Liver (tissue), 9 donors: Measurements from ENCODE around the gene ADAMTS16. TPM values are rescaled to one million over a fixed set of nuclear protein-coding genes. Genes with fewer than 3 reads are reported as not detected.
A peak's percentile ranks its signal among the peaks of the same experiment; 100 is the strongest.

Source experiments
- DNase-seq: peaks from one replicate; pipeline ENCODE4 v3.0.0-alpha.2; 2017; ENCODE audit warnings: low spot score
- H3K27ac ChIP-seq, 2 donors: one replicate each; pipeline ENCODE4 v1.7.0; 2013; ENCODE audit warnings: inconsistent platforms in 2 of 2, low read length in 2 of 2, control low read depth in 1 of 2, low read depth in 1 of 2, mild to moderate bottlenecking in 1 of 2
- H3K27me3 ChIP-seq, 4 donors: one replicate each; pipeline versions ENCODE4 v1.6.1 to v1.7.0; 2013; ENCODE audit warnings: low read length in 3 of 4, inconsistent platforms in 1 of 4, mild to moderate bottlenecking in 1 of 4, moderate library complexity in 1 of 4; ENCODE audit not compliant: control insufficient read depth in 4 of 4, insufficient read depth in 4 of 4
- H3K36me3 ChIP-seq, 4 donors: one replicate each; pipeline versions ENCODE4 v1.6.1 to v1.7.0; 2013; ENCODE audit warnings: low read length in 3 of 4, mild to moderate bottlenecking in 3 of 4, low read depth in 1 of 4, moderate library complexity in 1 of 4; ENCODE audit not compliant: control insufficient read depth in 4 of 4, insufficient read depth in 3 of 4
- H3K4me1 ChIP-seq, 4 donors: one replicate each; pipeline versions ENCODE4 v1.6.1 to v1.7.0; 2013; ENCODE audit warnings: low read length in 3 of 4, mild to moderate bottlenecking in 3 of 4, moderate library complexity in 1 of 4; ENCODE audit not compliant: control insufficient read depth in 4 of 4, insufficient read depth in 4 of 4
- H3K4me3 ChIP-seq, 3 donors: one replicate each; pipeline versions ENCODE4 v1.6.1 to v1.7.0; 2013; ENCODE audit warnings: low read length in 3 of 3, control low read depth in 1 of 3, low read depth in 1 of 3, mild to moderate bottlenecking in 1 of 3
- H3K9ac ChIP-seq, 2 donors: one replicate each; pipeline ENCODE4 v1.7.0; 2013; ENCODE audit warnings: low read length in 2 of 2, mild to moderate bottlenecking in 2 of 2, moderate library complexity in 2 of 2, control low read depth in 1 of 2, low read depth in 1 of 2
- H3K9me3 ChIP-seq, 4 donors: one replicate each; pipeline versions ENCODE4 v1.6.1 to v1.7.0; 2013; ENCODE audit warnings: low read length in 3 of 4; ENCODE audit not compliant: control insufficient read depth in 4 of 4
- FOXA2 ChIP-seq: IDR thresholded peaks from 2 replicates; pipeline ENCODE4 v1.6.1; 2016; ENCODE audit warnings: antibody characterized with exemption
- GABPA ChIP-seq, 2 donors: IDR thresholded peaks in 1 of 2; conservative IDR thresholded peaks in 1 of 2; 2 replicates each; pipeline ENCODE4 v1.6.1; 2016; ENCODE audit warnings: antibody characterized with exemption in 2 of 2, mild to moderate bottlenecking in 1 of 2, moderate library complexity in 1 of 2
- HNF4A ChIP-seq, 2 donors: conservative IDR thresholded peaks; 2 replicates each; pipeline ENCODE4 v1.6.1; 2016; ENCODE audit warnings: antibody characterized with exemption in 2 of 2, mild to moderate bottlenecking in 2 of 2
- HNF4G ChIP-seq: IDR thresholded peaks from 2 replicates; pipeline ENCODE4 v1.6.1; 2016; ENCODE audit warnings: antibody characterized with exemption
- JUND ChIP-seq, 2 donors: IDR thresholded peaks; 2 replicates each; pipeline ENCODE4 v1.6.1; 2016; ENCODE audit warnings: antibody characterized with exemption in 2 of 2
- NR2F2 ChIP-seq: IDR thresholded peaks from 2 replicates; pipeline ENCODE4 v1.6.1; 2016; ENCODE audit warnings: antibody characterized with exemption
- RAD21 ChIP-seq, 2 donors: IDR thresholded peaks; 2 replicates each; pipeline ENCODE4 v1.6.1; 2016; ENCODE audit warnings: antibody characterized with exemption in 2 of 2, mild to moderate bottlenecking in 2 of 2
- RXRA ChIP-seq, 2 donors: IDR thresholded peaks; 2 replicates each; pipeline ENCODE4 v1.6.1; 2017 to 2018; ENCODE audit warnings: antibody characterized with exemption in 2 of 2, mild to moderate bottlenecking in 1 of 2
- SP1 ChIP-seq: IDR thresholded peaks from 2 replicates; pipeline ENCODE4 v1.6.1; 2018; ENCODE audit warnings: antibody characterized with exemption, mild to moderate bottlenecking
- TAF1 ChIP-seq: conservative IDR thresholded peaks from 2 replicates; pipeline ENCODE4 v1.6.1; 2016; ENCODE audit warnings: antibody characterized with exemption, mild to moderate bottlenecking
- YY1 ChIP-seq: IDR thresholded peaks from 2 replicates; pipeline ENCODE4 v1.6.1; 2016; ENCODE audit warnings: antibody characterized with exemption, mild to moderate bottlenecking
- WGBS: extraction: QIAGEN DNeasy Blood & Tissue Kit; methylation state at CpG from one replicate; pipeline ENCODE4 v1.1.7; 2013; 5-methylcytosine and 5-hydroxymethylcytosine counted together
- polyA plus RNA-seq, 2 donors: library from polyadenylated mRNA; stranded (reverse) in 1 of 2; unstranded in 1 of 2; fragments of 200-250 nt in 1 of 2; fragments of >200 nt in 1 of 2; fragmentation: Nextera tagmentation in 1 of 2; extraction: Ambion mirVana in 1 of 2; gene quantifications; one replicate each; pipeline versions ENCODE4 v1.2.1 to v1.2.3, GENCODE V29; 2013 to 2015
- total RNA-seq, 2 donors: library from RNA; depleted of rRNA; stranded (reverse); fragments of >200 nt; gene quantifications; one replicate each; pipeline ENCODE4 v1.2.3, GENCODE V29; 2014
- TF ChIP-seq, protein P1 (sequence below): IDR thresholded peaks from 2 replicates; pipeline ENCODE4 v1.6.1; 2016; ENCODE audit warnings: antibody characterized with exemption
- TF ChIP-seq, protein P2 (sequence below): IDR thresholded peaks from 2 replicates; pipeline ENCODE4 v1.6.1; 2016; ENCODE audit warnings: antibody characterized with exemption
- TF ChIP-seq, protein P3 (sequence below): IDR thresholded peaks from 2 replicates; pipeline ENCODE4 v1.6.1; 2016; ENCODE audit warnings: antibody characterized with exemption
- TF ChIP-seq, protein P4 (sequence below): fragments of 150-350 bp; IDR thresholded peaks from 2 replicates; pipeline ENCODE4 v1.5.1; 2017; ENCODE audit warnings: improper control_type of control experiment, low read depth, low read length; ENCODE audit not compliant: missing input control
- donor health status: healthy.
- donor health status: healthy.
- donor health status: healthy.
- donor health status: healthy.
- donor health status: healthy.

ADAMTS16 gene
- total and polyA plus RNA-seq, 4 donors, result under 0.01 to 0.84 TPM; not detected in 2

DNA sequence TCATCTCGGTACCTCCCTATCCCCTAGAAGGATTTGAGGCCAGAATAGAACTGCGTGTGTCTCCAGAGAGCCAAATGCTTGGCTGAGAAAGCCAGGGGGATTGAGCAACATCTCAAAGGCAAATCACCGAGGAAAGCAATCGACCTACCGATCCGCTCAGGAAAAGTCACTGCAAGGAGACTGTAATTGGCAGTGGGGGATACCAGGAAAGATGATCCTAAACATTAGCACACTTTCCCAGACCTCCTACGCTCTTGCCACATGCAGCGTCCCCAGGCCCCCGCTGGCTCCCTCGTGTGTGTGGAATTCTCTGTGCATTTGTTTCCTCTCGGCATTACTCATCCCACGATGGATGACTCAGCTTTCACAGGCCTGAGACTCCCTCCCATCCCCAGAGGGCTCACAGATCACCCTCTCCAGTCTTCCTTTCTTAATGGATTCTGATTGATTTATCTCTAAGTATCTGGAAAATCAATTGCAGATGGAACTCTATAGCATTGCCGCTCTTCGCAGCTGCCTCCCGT is 200.1 kb downstream of the ADAMTS16 start:
- no peak overlapping the region for H3K27ac ChIP-seq

DNA sequence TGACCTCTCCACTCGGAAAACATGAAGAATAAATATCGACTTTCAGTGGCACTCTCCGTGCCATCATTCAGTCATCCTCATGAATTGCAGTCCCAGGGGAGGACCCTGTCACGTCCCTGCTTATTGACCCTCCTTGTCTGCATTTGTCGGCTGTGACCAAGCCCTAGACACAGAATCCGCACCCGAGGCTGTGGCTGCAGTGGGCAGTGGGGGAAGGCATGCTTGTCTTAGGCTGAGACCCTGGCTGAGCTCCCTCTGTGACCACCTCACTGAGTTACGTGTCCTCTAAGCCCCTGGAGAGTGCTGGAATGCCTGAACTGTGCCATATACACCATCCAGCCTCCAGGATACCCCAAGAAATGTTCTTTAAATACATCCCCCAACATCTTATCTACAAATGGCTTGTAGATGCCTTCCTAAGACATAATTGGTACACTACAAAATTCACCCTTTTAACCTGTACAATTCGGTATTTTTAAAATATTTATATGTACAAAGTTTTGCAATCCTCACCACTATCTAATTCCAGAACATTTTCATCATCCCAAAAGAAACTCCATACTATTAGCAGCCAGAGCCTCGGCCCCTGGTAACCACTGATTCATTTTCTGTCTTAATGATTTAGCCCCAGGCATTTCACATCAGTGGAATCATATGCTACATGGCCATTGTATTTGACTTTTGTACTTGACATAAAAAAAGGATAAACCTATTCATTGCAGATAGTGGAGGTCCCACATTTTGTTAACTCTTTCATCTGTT is 201.6 kb downstream of the ADAMTS16 start:
- WGBS, result 92% methylated on average over 10 of the region's 10 CpGs
- Histone ChIP-seq H3K4me3 (no peak overlapping the region), H3K27me3 (no peaks in the 10 kb centered on the region), H3K36me3 (no peaks in the 10 kb centered on the region), H3K27ac (no peak overlapping the region), H3K9me3 (peaks cover 0 to 2% (median 0%) of the 10 kb centered on the region in 4 donors), H3K4me1 (no peaks in the 10 kb centered on the region), H3K9ac (no peak overlapping the region)
- TF ChIP-seq RXRA (IDR thresholded peaks at IDR 0.05), result no peak
- no peak for DNase-seq

More for the DNA sequence above, 200.1 kb downstream of the ADAMTS16 start:
- WGBS, result 81% methylated on average over 15 of the region's 15 CpGs
- peaks cover 0 to 7% (median 5%) of the 10 kb centered on the region in 4 donors for H3K4me1 ChIP-seq
- no peaks in the 10 kb centered on the region for H3K36me3 ChIP-seq
- peak in 1 of 2 donors; percentile 8 for TF ChIP-seq RAD21 (IDR thresholded peaks at IDR 0.05)
- no peak for TF ChIP-seq NR2F2
- no peak for DNase-seq
- no peaks in the 10 kb centered on the region for H3K27me3 ChIP-seq
- H3K9ac ChIP-seq, result no peak overlapping the region
- H3K9me3 ChIP-seq, result peaks cover 0 to 2% (median 0%) of the 10 kb centered on the region in 4 donors
- no peak overlapping the region for H3K4me3 ChIP-seq

DNA sequence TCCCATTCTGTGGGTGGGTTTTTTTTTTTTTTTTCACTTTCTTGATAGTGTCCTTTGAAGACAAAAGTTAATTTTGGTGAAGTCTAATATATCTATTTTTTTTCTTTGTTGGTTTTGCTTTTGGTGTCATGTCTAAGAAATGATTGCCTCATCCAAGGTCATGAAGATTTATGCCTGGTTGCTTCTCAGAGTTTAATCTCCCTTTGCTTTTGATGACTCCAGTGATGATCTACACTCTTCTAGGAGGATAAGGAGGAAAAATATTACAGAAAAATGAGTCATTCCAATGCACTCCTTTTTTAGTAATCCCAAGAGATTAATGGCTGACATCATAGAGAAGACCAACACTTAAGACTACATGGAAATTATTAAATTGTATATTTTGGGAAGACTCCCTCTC is 202.7 kb downstream of the ADAMTS16 start:
- DNase-seq, result no peak
- Histone ChIP-seq H3K9ac (no peak overlapping the region), H3K4me1 (no peaks in the 10 kb centered on the region), H3K27me3 (no peaks in the 10 kb centered on the region), H3K9me3 (no peaks in the 10 kb centered on the region), H3K4me3 (no peak overlapping the region), H3K27ac (no peak overlapping the region), H3K36me3 (no peaks in the 10 kb centered on the region)
- no peak for TF ChIP-seq SP1
- TF ChIP-seq, protein P1, sequence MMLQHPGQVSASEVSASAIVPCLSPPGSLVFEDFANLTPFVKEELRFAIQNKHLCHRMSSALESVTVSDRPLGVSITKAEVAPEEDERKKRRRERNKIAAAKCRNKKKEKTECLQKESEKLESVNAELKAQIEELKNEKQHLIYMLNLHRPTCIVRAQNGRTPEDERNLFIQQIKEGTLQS, result no peak
- no peak for TF ChIP-seq TAF1
- no peak for TF ChIP-seq RAD21 (IDR thresholded peaks at IDR 0.05)
- no peak for TF ChIP-seq NR2F2
- TF ChIP-seq, protein P2, sequence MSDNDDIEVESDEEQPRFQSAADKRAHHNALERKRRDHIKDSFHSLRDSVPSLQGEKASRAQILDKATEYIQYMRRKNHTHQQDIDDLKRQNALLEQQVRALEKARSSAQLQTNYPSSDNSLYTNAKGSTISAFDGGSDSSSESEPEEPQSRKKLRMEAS, result no peak
- TF ChIP-seq RXRA (IDR thresholded peaks at IDR 0.05), result no peak
- TF ChIP-seq YY1, result no peak
- TF ChIP-seq, protein P3, sequence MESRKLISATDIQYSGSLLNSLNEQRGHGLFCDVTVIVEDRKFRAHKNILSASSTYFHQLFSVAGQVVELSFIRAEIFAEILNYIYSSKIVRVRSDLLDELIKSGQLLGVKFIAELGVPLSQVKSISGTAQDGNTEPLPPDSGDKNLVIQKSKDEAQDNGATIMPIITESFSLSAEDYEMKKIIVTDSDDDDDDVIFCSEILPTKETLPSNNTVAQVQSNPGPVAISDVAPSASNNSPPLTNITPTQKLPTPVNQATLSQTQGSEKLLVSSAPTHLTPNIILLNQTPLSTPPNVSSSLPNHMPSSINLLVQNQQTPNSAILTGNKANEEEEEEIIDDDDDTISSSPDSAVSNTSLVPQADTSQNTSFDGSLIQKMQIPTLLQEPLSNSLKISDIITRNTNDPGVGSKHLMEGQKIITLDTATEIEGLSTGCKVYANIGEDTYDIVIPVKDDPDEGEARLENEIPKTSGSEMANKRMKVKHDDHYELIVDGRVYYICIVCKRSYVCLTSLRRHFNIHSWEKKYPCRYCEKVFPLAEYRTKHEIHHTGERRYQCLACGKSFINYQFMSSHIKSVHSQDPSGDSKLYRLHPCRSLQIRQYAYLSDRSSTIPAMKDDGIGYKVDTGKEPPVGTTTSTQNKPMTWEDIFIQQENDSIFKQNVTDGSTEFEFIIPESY, result no peak
- TF ChIP-seq GABPA (IDR thresholded peaks at IDR 0.05 in 1 of 2, conservative IDR thresholded peaks at IDR 0.05 in 1 of 2), result no peak
- TF ChIP-seq JUND (IDR thresholded peaks at IDR 0.05), result no peak
- no peak for TF ChIP-seq FOXA2
- no peak for TF ChIP-seq HNF4A (conservative IDR thresholded peaks at IDR 0.05)
- TF ChIP-seq HNF4G, result no peak
- TF ChIP-seq, protein P4, sequence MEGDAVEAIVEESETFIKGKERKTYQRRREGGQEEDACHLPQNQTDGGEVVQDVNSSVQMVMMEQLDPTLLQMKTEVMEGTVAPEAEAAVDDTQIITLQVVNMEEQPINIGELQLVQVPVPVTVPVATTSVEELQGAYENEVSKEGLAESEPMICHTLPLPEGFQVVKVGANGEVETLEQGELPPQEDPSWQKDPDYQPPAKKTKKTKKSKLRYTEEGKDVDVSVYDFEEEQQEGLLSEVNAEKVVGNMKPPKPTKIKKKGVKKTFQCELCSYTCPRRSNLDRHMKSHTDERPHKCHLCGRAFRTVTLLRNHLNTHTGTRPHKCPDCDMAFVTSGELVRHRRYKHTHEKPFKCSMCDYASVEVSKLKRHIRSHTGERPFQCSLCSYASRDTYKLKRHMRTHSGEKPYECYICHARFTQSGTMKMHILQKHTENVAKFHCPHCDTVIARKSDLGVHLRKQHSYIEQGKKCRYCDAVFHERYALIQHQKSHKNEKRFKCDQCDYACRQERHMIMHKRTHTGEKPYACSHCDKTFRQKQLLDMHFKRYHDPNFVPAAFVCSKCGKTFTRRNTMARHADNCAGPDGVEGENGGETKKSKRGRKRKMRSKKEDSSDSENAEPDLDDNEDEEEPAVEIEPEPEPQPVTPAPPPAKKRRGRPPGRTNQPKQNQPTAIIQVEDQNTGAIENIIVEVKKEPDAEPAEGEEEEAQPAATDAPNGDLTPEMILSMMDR, result no peak
